RWPE1 (cell line): ENCODE results near the gene DUOX2.
"Not testable (repeated sequence)": the region's sequence is repeated elsewhere in the genome, so short reads cannot be mapped to it uniquely, and the experiment has no call there.

Source experiments
- CTCF ChIA-PET: fragments of 350-600 bp; sonication (Branson Sonifier 250); formaldehyde crosslinking; extraction: SDS; loops from one replicate; lab custom pipeline; 2021; lab: Yijun Ruan, JAX
- POLR2A ChIA-PET: fragments of 400-600 bp; formaldehyde crosslinking; extraction: SDS; loops from one replicate; lab custom pipeline; 2020; ENCODE audit warnings: antibody characterized with exemption; ENCODE audit not compliant: low non-redundant PET; lab: Yijun Ruan, JAX
- DNase-seq: peaks from one replicate; pipeline ENCODE4 v3.0.0; 2012; ENCODE audit warnings: low spot score
- H3K27ac ChIP-seq: fragments of 450-650 bp; 2 replicates; pipeline ENCODE4 v1.5.1; 2017
- CTCF ChIP-seq: fragments of 450-650 bp; conservative IDR thresholded peaks from 2 replicates; pipeline ENCODE4 v1.5.1; 2017; ENCODE audit warnings: low read depth, mild to moderate bottlenecking

Gene DUOX2

GRCh38 chr15:45140557-45141250 lies 26.7 kb upstream of the DUOX2 start:
- TF ChIP-seq CTCF = no peak
- ChIA-PET CTCF (interaction anchor here (0.9 kb wide), 1 partner anchor 23 kb away, joined by 3 read pairs; no protein-coding TSS in a partner anchor), POLR2A (no interaction called here)
- no peak overlapping the region for H3K27ac ChIP-seq
- DNase-seq = no peak

GRCh38 chr15:45139770-45140169 lies 25.8 kb upstream of the DUOX2 start:
- TF ChIP-seq CTCF = no peak
- ChIA-PET CTCF (interaction anchor here (0.7 to 0.9 kb wide), 2 partner anchors 22 to 222 kb away, joined by 3 read pairs; no protein-coding TSS in a partner anchor), POLR2A (no interaction called here)
- H3K27ac ChIP-seq = no peak overlapping the region
- DNase-seq = no peak

- no peak for DNase-seq
- CTCF ChIA-PET = no interaction called here
- H3K27ac ChIP-seq = peak overlapping the region; percentile 6; the same call in 1 of the 2 replicates
- no peak for TF ChIP-seq CTCF
- POLR2A ChIA-PET = no interaction called here
Measured at GRCh38 chr15:45138814-45139765, 25.1 kb upstream of the DUOX2 start.

- CTCF ChIA-PET = interaction anchor here (0.6 to 1.4 kb wide), 4 partner anchors 11 to 81 kb away, joined by 3 to 4 read pairs (median 3); no protein-coding TSS in a partner anchor
- TF ChIP-seq CTCF = no peak
- no peak for DNase-seq
- H3K27ac ChIP-seq = no peak overlapping the region
- POLR2A ChIA-PET = no interaction called here
Measured at GRCh38 chr15:45137703-45138102, 23.7 kb upstream of the DUOX2 start.

GRCh38 chr15:45136378-45136764 lies 22.4 kb upstream of the DUOX2 start:
- no peak overlapping the region for H3K27ac ChIP-seq
- CTCF ChIA-PET = interaction anchor here (0.6 to 0.7 kb wide), 2 partner anchors 40 to 292 kb away, joined by 3 read pairs; no protein-coding TSS in a partner anchor
- no peak for DNase-seq
- POLR2A ChIA-PET = no interaction called here
- TF ChIP-seq CTCF = no peak

GRCh38 chr15:45135705-45136377 lies 21.9 kb upstream of the DUOX2 start:
- H3K27ac ChIP-seq, DNase-seq, POLR2A ChIA-PET: not testable (repeated sequence)
- CTCF ChIA-PET = interaction anchor here (0.7 kb wide), 1 partner anchor 293 kb away, joined by 3 read pairs; no protein-coding TSS in a partner anchor
